OCI-LY7 (cell line): ENCODE results near the gene NLRP3.

ENCODE experiments used
- CTCF ChIP-seq: fragments of 200-600 bp; sonication (generic); conservative IDR thresholded peaks from 2 replicates; pipeline ENCODE4 v1.5.1; 2014; ENCODE audit warnings: mild to moderate bottlenecking, antibody characterized with exemption, low read length, moderate library complexity, mixed read lengths
- EZH2phosphoT487 ChIP-seq: fragments of 200-600 bp; sonication (generic); IDR thresholded peaks from 2 replicates; pipeline ENCODE4 v1.6.1; 2018; ENCODE audit warnings: low read depth, borderline replicate concordance, mild to moderate bottlenecking, mixed run types, antibody characterized with exemption, low read length, moderate library complexity, mixed read lengths

GRCh38 chr1:247390996-247391395, 25.0 kb upstream of the NLRP3 start:
- no peak for TF ChIP-seq CTCF
- TF ChIP-seq EZH2phosphoT487, result no peak
